Activated T-helper 2 cell treated with anti-CD3 and anti-CD28 coated beads, Interferon-gamma antibody, Interleukin-2, Interleukin-4, amounts not matched to agents 10 μg/mL and 5 μg/mL and 100 μg/mL, durations not matched to agents 14 hours and 24 hours and 36 hours (primary cell): ENCODE data around the gene SLC39A1. TPM values are rescaled to one million over a fixed set of nuclear protein-coding genes. Genes with fewer than 3 reads are reported as not detected.

Source experiments
- DNase-seq: peaks from one replicate; pipeline ENCODE4 v3.0.0; 2021; ENCODE audit warnings: low spot score
- H3K27ac Mint-ChIP-seq: one replicate; pipeline ENCODE4 v1.8.0; 2021; ENCODE audit warnings: mixed read lengths
- H3K27me3 Mint-ChIP-seq: one replicate; pipeline ENCODE4 v1.8.0; 2021; ENCODE audit warnings: low read depth, mixed read lengths
- H3K36me3 Mint-ChIP-seq: one replicate; pipeline ENCODE4 v1.8.0; 2021; ENCODE audit warnings: low read depth, mixed read lengths
- H3K4me1 Mint-ChIP-seq: one replicate; pipeline ENCODE4 v1.8.0; 2021; ENCODE audit warnings: low read depth, mixed read lengths
- H3K4me3 Mint-ChIP-seq: one replicate; pipeline ENCODE4 v1.8.0; 2021; ENCODE audit warnings: low read depth, mild to moderate bottlenecking, moderate library complexity, mixed read lengths
- H3K9me3 Mint-ChIP-seq: one replicate; pipeline ENCODE4 v1.8.0; 2021; ENCODE audit warnings: mixed read lengths
- intact Hi-C: fragments of 100-400 bp; cut with micrococcal nuclease; formaldehyde crosslinking; loops from one replicate; pipeline ENCODE4 v1.15.1; 2023
- total RNA-seq: library from RNA; stranded (reverse); gene quantifications from 2 replicates; pipeline ENCODE4 v1.2.3, GENCODE V29; 2022

The SLC39A1 gene
- total RNA-seq, 1 donor from 2014 or later: 76.5 TPM

DNA sequence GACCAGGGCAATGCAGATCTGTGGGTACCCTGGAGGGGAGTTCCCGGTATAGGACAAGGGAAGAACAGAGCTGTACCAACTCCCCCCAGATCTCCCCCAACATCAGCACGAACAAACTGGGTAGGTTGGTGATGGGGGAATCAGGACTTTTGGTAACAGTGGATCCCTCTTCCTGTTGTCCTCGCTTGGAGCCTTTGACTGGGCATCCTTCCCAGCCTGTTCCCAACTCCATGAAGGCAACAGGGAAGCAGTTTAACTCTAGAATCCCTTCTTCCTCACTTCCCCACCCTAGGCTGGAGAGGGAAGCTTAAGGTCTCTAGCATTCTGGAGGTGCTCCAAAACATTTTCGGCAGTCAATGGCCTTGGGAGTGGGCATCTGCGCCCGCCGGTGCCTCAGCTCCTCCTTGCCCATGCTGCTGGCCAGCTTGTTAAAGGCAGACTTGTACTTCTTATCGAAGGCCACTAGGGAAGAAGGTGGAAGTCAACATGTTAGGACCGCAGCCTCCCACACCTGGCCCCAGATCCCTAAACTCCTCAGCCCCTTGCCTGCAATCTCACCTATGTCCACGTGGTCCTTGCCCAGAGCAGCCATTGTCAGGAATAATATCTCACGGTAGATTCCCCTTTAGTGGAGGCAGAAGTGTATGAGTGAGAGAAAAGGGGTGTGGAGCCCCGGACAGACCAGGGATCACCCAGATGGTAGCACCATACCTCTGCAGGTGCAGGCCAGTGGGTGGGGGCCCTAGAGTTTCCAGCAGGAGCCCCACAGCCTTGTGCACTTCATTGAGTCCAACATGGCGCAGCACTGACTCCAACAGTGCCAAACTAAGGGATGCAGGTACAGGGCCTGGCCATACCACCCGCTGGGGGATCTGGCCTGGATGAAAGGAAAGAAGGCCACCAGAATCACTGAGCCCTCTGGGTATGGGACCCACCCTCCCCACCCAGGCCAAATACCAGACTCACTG, 33.1 kb downstream of the SLC39A1 start:
- Mint-ChIP-seq H3K9me3 (no peaks in the 10 kb centered on the region), H3K4me3 (no peak overlapping the region), H3K4me1 (peaks cover 4% of the 10 kb centered on the region), H3K36me3 (peaks cover 47% of the 10 kb centered on the region), H3K27ac (no peak overlapping the region), H3K27me3 (no peaks in the 10 kb centered on the region)
- intact Hi-C loops: no loop called here
- DNase-seq: no peak

DNA sequence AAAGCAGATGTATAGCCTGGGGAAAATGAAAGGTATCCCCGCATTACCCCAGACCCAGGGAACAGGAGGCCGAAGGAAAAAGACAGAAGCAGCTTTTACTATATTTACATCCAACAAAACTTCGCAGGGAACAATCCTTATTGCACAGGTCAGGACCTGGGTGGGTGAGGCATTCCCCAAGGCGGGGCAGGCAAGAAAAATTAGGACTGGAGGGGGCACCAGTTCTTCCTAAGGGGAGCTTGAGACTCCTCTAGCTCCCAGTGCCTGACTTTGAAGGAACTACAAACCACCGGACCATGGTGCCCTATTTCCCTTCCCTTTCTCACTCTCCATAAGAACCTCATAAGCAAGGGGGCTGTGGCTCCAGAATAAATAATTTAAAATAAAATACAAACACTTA, 33.9 kb downstream of the SLC39A1 start:
- H3K4me1 Mint-ChIP-seq: peaks cover 4% of the 10 kb centered on the region

DNA sequence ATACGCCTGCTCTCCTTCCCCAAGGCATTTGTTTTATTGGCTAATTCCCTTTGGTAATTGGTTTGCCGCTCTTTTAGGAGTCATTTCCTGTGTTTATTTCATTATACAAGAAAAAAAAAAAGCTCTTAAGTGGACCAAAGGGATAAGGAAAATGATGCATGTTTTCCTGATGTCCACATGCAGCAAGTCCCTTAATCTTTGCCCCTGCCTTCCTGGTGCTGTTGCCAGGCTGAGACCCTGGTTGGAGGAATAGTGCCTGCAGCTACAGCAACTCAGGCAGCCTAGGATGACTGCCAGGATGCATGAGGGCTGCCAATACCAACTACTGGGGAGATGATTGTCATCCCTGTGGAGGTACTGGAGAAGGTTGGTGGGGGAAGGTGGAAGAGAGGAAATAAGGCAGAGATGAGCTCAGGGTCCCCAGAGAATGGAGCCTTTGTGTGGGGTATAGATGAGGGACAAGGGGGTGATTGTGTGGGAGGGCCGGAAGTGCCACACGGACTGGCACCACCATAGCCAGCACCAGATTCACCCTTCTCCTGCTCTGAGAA, 34.5 kb downstream of the SLC39A1 start:
- H3K36me3 Mint-ChIP-seq: peaks cover 34% of the 10 kb centered on the region
- H3K27me3 Mint-ChIP-seq: no peaks in the 10 kb centered on the region
- peaks cover 4% of the 10 kb centered on the region for H3K4me1 Mint-ChIP-seq
- intact Hi-C loops: no loop called here
- no peak overlapping the region for H3K4me3 Mint-ChIP-seq
- no peaks in the 10 kb centered on the region for H3K9me3 Mint-ChIP-seq
- DNase-seq: no peak
- no peak overlapping the region for H3K27ac Mint-ChIP-seq

More for the DNA sequence above, 33.9 kb downstream of the SLC39A1 start:
- no peaks in the 10 kb centered on the region for H3K9me3 Mint-ChIP-seq
- DNase-seq: no peak
- intact Hi-C loops: no loop called here
- H3K36me3 Mint-ChIP-seq: peaks cover 38% of the 10 kb centered on the region
- H3K27me3 Mint-ChIP-seq: no peaks in the 10 kb centered on the region
- no peak overlapping the region for H3K4me3 Mint-ChIP-seq
- no peak overlapping the region for H3K27ac Mint-ChIP-seq

DNA sequence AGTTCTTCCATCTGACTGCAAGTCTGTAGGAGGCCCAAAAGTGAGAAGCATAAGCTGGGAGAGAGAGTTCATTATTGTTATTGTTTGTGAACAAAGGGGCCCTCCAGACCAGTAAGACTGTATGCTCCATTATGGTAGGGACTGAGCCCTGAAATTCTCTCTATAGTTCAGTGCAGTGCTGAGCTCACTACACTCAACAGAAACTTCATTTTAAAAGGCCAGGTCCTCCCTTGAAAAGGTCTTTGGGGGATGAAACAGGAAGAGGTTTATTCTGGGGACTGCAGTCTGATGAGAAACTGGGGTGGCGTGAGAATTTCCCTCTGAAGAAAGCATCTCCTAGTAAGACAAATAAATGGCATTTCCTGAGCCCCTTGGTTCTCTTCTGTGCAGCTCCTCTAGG, 35.1 kb downstream of the SLC39A1 start:
- intact Hi-C loops: no loop called here
- H3K36me3 Mint-ChIP-seq: peaks cover 31% of the 10 kb centered on the region
- DNase-seq: no peak
- no peaks in the 10 kb centered on the region for H3K9me3 Mint-ChIP-seq
- peaks cover 6% of the 10 kb centered on the region for H3K4me1 Mint-ChIP-seq
- H3K27ac Mint-ChIP-seq: peak overlapping the region; percentile 37
- H3K4me3 Mint-ChIP-seq: no peak overlapping the region
- H3K27me3 Mint-ChIP-seq: no peaks in the 10 kb centered on the region

DNA sequence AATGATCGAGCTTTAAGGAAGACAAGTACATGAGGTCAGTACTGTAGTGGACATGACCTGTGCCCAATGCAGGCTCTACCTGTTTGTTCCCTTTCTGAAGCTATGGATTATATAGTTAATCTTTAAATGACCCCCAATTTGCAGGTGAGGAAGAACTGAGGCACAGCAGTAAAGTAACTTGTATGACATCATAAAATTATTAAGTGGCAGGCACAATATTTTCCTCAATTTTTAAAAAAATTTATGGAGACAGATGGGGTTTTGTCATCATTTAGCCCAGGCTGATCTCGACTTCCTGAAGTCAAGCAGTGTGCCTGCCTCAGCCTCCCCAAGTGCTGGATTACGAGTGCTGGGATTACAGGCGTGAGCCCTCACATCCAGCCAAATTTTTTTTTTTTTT, 36.9 kb downstream of the SLC39A1 start:
- Mint-ChIP-seq H3K27me3 (no peaks in the 10 kb centered on the region), H3K4me3 (no peak overlapping the region), H3K9me3 (no peaks in the 10 kb centered on the region), H3K4me1 (peaks cover 8% of the 10 kb centered on the region), H3K27ac (no peak overlapping the region), H3K36me3 (peaks cover 23% of the 10 kb centered on the region)
- no peak for DNase-seq
- intact Hi-C loops: no loop called here

DNA sequence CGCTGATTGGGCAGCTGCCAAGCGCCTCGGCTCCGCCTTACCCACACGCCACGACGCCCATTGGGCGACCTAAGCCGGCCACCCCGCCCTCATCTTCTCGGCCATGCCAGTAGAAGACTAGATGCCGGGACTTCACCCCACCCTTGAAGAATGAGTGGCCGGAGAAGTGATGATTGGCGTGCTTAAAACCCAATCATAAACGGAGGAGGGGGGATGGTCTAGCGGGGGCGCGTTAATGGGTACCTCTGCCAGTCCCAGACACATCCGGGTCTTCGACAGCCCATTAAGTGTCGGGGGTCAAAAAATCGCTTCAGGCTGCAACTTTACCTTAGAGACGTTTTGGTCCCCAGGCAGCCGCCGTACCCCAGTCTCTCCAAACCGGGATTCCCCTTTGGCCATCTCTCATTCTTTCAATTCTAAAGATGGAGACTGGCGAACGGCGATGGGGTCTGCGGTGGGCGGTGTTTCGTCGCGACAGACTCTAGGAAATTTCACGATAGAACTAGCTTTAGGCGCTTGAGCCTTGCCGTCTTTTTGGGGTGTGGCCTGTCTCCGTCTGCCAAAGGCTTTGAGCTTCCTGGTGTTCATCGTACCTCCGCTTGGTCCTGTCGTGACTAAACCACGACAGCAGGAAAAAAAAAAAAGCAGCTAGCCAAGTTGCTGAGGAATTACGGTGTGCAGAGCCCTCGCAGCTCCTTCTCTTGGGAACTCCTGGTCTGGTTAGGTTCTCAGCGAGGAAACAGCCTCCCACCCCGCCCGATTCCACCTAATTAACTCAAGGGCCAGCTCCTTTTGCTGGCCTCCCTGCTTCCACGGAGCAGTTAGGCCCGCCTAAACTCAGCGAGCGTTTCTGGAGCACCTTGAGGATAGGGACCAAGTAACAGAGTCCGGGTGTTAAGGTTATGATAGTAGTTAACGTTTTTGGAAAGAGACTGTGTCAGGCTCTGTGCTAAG, 40.1 kb downstream of the SLC39A1 start, which contains the start of gene GATAD2B:
Gene GATAD2B (minus strand): TSS at position 1 of the 954 bp plus-strand sequence. CDS start 94,625 bp downstream, outside the sequence.
- Mint-ChIP-seq H3K27ac (peak within 1 kb of the TSS; percentile 94), H3K36me3 (peaks cover 17% of the 10 kb centered on the region), H3K27me3 (no peaks in the 10 kb centered on the region), H3K4me3 (peak within 1 kb of the TSS; percentile 94), H3K4me1 (peaks cover 35% of the 10 kb centered on the region), H3K9me3 (no peaks in the 10 kb centered on the region)
- intact Hi-C loops: loop anchor here (1.0 to 5.0 kb wide), 9 partner anchors 23 to 297 kb away; partner anchors contain the start of genes CRTC2, DENND4B, RPS27 and UBAP2L
- peak; percentile 99 for DNase-seq

DNA sequence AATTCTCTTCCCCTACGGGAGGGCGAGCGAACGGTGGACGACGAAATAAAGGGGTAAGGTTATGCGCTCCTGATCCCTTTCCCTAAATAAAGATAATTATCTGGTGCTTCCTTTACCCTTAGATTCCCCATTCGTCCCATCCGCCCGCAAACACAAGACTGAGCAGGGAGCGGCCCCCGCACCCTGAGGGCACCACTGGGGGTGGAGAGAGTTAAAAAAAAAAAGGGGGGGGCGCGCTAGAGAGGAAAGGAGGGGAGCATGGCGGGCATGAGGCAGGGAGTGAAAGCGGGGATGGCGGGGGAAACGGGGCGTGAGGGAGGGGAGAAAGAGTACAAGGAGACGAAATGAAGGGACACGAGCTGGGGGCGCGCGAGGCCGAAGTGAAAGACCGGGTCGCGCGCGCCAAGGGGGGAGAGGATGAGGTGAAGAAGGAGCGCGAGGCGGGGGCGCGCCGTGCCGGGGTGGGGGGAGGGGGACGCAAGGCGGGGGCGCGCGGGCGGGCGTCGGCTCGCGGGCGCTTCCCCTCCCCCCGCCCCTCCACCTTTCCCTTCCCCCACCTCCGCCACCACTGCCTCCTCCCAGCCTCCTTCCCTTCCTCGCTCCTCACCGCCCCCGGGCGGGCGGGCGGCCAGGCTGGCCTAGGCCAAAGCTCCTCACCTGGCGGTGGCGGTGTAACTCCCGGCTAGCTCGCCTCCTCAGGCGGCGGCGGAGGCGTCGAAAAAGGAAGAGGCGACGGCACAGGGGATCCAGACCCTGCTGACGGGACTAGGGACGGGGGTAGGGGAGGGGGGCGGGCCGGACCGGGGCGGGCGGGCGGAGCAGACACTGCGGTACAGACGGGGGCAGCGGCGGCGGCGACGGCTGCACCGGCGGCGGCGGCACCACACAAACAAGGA, 41.0 kb downstream of the SLC39A1 start:
- peaks cover 24% of the 10 kb centered on the region for H3K36me3 Mint-ChIP-seq
- peaks cover 34% of the 10 kb centered on the region for H3K4me1 Mint-ChIP-seq
- peak overlapping the region; percentile 94 for H3K27ac Mint-ChIP-seq
- intact Hi-C loops: loop anchor here (5.0 kb wide), 4 partner anchors 35 to 130 kb away; no protein-coding TSS in a partner anchor
- DNase-seq: no peak
- H3K4me3 Mint-ChIP-seq: peak overlapping the region; percentile 94
- H3K9me3 Mint-ChIP-seq: no peaks in the 10 kb centered on the region
- H3K27me3 Mint-ChIP-seq: no peaks in the 10 kb centered on the region

DNA sequence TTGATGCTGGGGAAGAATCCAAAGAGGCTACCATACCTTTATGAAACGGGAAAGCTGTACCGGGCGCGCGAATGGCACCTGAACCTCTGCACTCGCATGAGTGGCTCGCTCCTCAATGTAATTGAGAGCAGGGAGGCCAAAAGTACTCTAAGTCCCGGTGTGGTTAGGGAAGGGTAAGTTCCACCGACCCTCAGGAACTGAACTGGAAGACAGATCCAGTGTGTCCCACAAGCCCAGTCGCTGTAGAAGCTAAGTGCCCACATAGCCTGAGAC, 41.6 kb downstream of the SLC39A1 start:
- peak overlapping the region; percentile 93 for H3K27ac Mint-ChIP-seq
- H3K9me3 Mint-ChIP-seq: no peaks in the 10 kb centered on the region
- intact Hi-C loops: loop anchor here (5.0 kb wide), 4 partner anchors 34 to 129 kb away; no protein-coding TSS in a partner anchor
- H3K4me3 Mint-ChIP-seq: peak overlapping the region; percentile 91
- H3K27me3 Mint-ChIP-seq: no peaks in the 10 kb centered on the region
- no peak for DNase-seq
- peaks cover 24% of the 10 kb centered on the region for H3K36me3 Mint-ChIP-seq
- H3K4me1 Mint-ChIP-seq: peaks cover 34% of the 10 kb centered on the region

DNA sequence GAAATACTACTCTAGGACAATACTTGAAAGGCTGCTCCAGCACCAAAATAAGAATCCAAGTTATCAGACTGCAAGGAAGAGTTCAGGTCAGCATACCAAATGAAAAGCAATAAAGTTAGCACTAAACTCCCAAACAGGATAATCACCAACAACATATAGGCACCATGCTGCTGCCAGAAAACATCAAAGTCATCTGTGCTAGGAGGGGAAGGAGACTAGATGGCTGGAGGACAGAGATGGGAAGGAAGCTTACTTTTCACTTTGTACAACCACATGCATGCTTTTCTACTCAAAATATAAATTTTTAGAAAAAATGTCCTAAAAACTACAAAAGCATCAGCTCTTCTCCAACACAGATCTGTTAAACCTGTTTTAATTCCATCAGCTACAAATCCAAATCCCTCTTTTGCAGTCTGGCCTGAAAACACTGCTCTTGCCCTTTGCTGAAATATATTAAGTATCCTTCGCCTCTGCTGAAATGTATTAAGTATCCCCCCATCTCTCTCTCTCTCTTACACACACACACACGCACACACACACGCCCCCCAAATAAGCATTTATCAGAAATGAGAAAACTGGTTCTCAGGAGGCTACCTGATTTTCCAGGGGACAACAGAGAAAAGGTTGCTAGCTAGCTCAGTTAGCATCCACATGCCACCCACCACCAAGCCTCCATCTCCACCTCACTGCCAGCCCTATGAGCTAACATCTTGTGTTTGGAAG, 42.1 kb downstream of the SLC39A1 start:
- DNase-seq: no peak
- Mint-ChIP-seq H3K36me3 (peaks cover 26% of the 10 kb centered on the region), H3K27ac (peak overlapping the region; percentile 93), H3K4me3 (peak overlapping the region; percentile 91), H3K4me1 (peaks cover 35% of the 10 kb centered on the region), H3K9me3 (no peaks in the 10 kb centered on the region), H3K27me3 (no peaks in the 10 kb centered on the region)
- intact Hi-C loops: loop anchor here (5.0 kb wide), 4 partner anchors 34 to 129 kb away; no protein-coding TSS in a partner anchor

DNA sequence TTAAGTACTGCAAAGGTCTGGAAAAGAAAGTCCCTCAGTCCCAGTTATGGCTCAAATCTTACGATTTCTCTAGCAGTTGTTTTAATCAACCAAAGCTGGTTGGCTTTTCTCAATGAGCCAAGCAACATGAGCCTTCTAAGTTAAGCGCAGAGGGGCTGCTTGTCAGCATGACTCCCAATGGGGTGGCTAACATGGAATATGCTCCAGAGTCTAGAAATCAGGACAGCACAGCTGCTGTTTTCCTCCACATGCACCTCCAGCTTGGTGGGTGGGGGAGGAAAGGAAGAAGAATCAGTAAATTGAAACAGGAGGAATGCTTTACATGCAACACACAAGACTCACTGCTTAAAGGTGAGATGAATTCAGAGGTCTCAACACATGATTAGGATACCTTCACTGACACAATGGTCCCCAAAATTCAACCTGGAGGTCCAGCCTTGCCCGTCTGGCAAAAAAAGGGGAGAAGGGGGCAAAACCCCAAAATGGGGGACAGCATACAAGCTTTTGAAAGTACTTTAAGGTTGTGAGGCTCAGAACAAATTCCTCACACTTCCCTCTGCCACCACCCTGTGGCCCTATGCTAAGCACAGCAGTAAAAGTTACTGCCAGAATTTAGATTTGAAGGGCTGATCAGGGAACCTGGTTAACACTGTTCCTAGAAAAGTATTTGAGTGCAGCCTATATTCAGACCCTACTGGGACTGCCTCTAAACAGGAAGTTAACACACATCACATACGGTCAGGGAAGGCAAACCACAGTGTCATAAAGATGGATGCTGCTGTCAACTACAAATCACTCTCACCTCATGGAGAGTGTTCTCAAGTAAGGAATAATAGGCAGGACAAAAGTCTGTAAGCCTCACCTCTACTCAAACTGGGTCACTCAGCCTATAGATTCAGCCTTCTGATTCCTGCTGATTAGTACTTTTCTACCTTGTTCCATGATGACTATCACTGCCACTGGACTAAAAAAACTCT, 43.2 kb downstream of the SLC39A1 start:
- peaks cover 33% of the 10 kb centered on the region for H3K36me3 Mint-ChIP-seq
- H3K27me3 Mint-ChIP-seq: no peaks in the 10 kb centered on the region

More for the DNA sequence above, 43.2 kb downstream of the SLC39A1 start:
- peak; percentile 23 for DNase-seq
- H3K9me3 Mint-ChIP-seq: no peaks in the 10 kb centered on the region
- H3K4me3 Mint-ChIP-seq: peak overlapping the region; percentile 91
- H3K27ac Mint-ChIP-seq: peak overlapping the region; percentile 42
- H3K4me1 Mint-ChIP-seq: peaks cover 38% of the 10 kb centered on the region
- intact Hi-C loops: loop anchor here (5.0 kb wide), 4 partner anchors 33 to 128 kb away; no protein-coding TSS in a partner anchor
